ENCODE results near the gene CDK5RAP3.

Gene CDK5RAP3

DNA sequence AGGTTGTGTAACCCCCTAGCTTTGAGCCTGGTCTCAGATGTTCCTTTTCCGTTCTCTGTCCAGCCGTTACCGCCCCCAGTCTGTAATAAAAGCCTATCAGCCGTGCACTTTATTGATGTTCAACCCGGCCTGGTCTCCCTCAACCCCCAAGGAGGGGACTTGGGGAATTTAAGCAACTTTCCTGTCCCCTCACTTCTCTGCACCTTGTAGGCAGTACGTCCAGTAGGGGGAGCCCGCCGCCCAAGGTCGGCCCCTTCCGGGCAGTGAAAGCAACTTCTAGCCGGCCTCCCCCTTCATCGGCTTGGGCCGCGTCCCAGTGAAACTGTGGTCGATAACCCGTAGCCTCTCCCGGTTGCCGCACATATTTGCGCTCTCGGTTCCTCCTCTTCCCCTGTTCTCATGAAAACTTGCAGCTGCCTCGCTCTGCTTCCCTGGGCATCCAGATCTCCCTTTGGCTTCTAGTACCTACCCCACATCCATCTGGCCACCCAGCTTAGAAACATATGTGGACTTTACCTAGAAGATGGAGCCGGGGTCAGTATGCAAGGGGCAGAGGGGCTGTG, 21.6 kb upstream of the CDK5RAP3 start:
- DNase-seq = peak; percentile 77 to 89 (median 83)

DNA sequence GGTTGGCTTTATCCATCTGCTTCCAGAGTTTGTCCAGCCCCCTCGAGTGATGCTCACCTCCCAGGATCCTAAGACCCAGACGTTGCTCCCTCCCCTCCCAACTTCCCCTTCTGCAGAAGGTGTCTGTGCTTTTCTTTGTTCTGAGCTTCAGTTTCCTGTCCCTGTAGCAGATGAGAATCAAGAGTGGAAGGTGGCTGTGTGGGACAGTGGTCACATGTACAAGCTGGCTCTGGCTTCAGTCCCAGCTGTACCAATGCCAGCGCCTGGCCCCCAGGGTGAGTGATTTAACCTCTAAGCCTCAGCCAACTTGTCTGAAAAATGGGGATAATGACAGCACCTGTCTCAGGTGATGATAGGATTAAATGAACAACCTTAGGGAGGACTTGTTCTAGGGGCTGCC, 21.0 kb upstream of the CDK5RAP3 start:
- DNase-seq = peak in 1 of 3 experiments; percentile 44

DNA sequence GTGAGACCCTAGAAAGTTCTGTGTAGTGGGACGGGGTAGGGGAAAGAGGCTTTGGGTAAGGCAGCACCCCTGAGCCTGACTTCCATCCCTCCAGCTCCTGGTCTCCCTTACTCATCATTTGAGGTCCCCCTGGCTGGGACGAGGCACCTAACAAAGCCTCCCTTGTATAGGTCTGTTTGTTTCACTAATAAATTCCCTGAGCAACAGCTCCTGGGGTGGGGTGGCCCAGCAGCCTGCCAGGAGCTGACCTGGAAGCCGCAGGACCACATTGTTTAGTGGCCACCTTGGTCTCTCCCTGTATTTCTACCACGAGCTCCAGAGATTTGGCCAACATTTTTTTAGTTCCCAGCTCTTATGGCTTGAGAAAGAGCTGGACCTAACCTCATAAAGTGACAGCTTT, 20.5 kb upstream of the CDK5RAP3 start:
- DNase-seq = no peak

DNA sequence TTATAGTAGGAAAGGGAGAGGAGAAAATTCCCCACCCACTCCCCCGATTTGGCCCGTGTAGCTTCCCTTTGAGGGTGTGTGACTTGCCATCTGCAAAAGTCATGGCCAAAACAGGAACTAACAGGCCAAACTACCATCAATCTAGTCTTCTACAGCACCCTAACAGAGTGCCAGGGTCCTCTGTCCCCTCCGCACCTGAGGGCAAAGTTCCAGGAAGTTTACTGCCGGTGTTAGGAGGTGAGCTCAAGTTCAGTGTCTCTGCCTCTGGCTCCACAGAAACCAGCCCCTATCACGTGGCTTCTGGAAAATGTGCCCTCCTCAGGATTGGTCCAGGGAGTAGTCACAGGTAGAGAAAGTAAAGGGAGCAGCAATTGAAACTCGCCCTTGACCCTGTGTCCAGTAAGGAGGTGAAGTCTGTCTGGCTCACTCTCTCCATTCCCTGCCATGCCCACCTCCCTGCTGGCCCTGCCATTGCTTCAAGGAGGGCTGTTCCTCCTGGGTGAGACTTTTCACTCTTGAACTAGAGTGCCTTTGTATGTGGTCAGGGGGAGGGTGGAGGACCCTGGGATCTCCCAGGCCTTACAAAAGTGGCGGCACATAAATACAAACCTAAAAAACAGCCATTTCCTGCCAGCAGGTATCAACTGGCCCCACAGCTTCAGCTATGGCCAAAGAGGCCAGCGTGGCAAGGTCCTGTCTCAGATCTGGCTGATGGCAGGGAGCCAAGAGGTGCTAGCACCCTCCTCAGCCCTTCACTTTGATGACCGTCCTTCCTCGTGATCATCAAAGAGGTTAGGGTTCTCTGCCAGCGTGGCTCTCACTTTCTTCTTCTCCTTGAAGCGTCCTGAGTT, 18.5 kb upstream of the CDK5RAP3 start:
- no peak for DNase-seq

DNA sequence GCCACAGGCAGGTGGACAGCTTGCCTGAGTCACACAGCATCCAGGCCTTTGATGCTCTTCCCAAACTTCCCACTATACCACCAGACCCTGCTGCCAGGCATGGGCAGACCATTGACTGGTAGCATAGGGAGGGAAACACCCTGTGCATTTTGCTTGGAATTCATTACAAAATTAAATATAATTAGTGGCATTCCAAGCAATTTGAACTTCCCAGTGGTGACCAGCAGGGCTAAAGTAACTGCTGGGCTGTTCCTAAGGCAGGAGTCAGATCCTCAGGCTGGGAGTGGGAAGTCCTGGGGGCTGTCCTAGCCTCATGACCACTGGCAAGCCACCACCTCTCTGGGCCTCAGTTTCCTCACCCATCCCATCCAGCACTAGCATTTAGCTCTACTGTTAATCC, 17.0 kb upstream of the CDK5RAP3 start:
- no peak for DNase-seq

DNA sequence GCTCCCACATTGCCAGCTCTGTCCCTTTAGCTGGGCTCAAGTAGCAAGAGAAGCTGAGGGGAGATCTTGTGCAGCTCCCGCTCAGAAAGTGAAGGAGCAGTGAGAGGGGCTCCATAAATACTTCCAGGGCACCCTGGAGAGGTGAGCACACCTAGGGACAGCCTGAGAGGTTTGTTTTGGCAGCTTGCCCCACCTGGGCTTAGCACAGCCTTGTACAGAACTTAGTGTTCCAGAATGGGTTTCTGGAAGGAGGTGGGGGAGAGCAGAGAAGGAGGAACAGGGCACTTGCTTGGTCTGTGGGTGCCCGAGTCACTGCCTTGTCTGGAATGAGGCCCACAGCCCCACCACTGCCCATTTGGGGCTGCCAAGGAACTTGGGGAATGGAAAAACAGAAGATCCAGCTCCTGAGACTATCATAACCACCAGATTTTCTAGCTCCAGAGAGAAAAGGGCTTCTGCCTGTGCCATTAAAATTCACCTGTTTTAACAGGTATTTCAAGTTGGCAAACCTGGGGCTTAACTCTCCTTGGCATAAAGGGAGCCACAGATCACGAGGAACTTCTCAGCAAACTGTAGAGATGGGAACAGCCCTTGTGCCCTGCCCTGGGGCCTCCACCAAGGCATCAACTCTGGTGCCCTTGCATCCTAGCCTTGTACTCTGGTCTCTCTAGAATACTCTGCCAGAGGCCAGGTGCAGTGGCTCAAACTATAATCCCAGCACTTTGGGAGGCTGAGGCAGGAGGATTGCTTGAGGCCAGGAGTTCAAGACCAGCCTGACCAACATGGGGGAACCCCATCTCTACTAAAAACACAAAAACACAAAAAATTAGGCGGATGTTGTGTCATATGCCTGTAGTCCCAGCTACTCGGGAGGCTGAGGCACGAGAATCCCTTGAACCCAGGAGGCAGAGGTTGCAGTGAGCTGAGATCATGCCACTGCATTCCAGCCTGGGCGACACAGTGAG, 15.1 kb upstream of the CDK5RAP3 start:
- peak; percentile 28 to 67 (median 62) for DNase-seq

DNA sequence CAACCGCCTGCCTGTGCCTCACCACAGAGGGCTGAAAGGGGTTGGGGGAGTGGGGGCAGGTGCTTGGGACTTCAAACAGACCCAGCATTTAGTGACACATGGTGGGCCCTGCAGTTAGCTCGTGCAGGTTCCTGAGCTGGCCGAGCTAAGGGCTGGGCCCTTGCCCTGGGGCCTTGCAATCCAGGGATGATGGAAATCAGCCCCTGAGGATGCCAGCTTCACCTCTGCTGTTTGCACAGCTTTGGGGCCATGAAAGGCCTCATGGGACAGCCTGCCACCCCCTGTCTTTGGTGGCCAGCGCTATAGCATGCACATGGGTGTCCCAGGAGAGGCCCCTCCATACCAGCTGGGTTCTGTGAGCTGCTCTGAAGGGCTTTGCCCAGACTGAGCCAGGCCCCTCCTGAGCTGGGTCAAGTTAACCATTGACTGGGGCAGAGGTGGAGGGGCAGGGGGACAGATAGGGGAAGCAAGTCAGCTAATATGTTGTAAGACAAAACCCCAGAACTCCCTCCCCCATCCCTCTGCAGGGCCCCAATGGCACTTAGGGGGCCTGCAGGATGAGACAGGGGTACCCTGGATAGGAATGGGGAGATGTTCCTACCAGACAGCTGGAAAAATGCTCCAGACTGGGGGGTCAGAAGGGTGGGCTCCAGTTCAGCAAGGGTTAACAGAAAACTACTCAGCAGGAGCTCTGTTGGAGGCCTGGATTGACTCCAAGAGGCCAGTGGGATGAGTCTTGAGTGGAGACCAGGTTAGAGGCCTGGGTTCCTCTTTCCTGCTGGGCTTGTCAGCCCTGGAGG, 13.9 kb upstream of the CDK5RAP3 start:
- peak; percentile 40 to 86 (median 69) for DNase-seq

DNA sequence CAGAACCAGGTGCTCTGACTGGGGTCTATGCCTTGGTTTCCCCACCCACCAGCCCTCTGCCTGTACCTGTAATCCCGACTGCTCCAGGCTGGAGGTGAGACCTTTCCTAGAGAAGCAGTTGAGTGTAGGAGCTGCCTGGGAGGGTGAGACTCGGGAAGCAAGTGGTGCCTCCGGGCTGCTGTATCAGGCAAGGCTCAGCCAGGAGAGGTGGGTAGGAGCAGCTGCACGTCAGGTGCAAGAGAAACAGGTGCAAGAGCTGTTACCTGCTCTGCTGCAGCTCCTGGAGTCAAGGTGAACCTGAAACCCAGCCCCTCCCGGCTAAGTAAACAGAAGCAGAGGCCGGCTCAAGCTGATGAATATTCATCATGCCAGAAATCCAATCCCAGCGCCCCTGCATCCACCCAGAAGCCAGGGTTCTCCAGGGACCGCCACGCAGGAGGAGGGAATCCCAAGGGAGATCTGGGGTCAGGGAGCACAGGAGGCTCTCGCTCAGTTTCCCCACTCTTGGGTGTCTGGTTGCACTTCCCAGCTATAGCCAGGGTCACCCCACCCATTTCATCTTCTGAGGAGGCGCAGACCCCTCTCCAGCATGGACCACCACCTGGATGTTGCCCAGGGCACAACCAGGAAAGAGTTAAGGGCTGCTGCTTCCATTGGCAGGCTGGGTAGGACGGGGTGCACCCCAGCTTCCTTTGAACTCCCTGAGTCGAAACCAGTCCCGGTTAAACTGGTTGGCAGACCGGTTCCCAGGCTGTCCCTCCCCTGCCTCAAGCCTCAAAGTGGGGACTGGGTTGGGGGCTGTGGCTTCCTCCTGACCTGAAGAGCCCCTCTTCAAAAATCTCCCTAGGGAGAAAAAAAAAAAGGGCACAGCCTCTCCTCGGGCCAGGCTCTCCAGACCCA, 13.1 kb upstream of the CDK5RAP3 start, which contains the start of gene PRR15L:
Gene PRR15L (minus strand): TSS at position 293 of the 900 bp plus-strand sequence. CDS start 4,649 bp downstream, outside the sequence.
- peak; percentile 86 to 94 (median 94) for DNase-seq

DNA sequence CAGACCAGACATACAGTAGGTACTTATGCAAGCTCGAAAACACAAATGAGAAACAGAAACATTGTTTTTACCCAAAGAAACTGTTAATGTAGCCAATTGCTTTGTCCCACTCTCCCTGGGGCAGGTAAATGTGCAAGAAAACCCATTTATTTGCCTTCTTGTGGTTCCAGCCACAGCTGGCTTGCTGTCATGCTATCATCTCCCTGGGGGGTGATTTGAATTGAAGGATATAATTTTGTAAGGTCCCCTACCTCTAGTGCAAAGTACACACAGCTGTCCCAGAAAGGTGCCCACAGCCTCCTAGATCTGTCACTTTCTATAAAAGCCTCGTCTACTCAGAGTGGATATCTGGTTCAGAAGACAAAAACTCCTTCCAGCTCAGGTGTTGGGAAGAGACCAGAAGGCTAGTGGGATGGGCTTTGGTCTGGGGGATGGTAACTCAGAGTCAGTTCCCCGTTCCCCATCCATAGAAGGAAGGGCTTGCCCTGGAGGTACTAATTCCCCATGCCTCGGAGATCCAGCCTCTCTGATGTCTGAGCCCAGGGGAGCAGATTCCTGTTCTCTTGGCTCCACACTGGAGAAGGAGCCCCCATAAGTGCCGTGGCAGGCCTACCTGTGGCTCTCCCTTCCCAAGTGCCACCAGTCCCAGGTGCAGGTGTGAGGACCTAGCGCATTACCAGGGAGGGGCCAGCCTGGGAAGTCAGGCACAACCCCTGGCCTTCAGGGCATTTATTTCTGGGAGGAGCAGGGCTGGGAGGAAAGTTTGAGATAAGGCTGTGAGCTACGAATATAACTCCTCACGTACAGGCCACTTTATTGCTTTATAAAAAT, 10.9 kb upstream of the CDK5RAP3 start:
- DNase-seq = peak; percentile 88 to 98 (median 94)

DNA sequence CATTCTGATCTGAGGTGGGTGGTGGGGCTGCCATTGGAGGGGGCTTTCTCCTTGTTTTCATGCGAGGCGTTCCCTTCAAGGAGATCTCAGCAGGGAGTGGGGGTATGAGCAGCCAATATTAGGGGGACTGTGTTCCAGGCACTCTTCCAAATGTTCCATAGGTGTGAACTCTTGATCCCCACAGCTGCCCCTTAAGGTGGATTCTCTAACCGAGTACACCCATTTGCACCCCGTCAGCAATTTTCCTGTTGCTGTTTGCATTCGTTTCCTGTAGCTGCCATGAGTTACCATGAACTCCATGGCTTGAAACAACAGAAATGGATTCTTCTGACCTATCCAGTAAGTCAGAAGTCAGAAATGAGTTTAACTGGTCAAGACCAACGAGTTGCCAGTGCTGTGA, 9.5 kb upstream of the CDK5RAP3 start:
- no peak for DNase-seq

DNA sequence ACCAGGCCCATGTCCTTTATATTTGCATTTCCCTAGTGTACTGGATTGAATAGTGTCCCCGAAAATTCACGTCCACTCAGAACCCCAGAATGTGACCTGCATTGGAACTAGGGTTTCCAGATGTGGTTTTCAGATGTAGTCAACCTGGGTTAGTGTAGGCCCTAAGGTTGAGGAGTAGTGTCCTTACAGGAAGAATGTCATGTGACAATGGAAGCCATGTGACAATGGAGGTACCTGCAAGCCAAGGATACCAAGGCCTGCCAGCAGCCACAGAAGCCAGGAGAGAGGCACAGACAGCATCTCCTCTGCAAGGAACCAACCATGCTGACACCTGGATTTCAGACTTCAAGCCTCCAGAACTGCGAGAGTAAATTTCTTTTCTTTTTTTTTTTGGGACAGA, 8.0 kb upstream of the CDK5RAP3 start:
- DNase-seq = no peak

DNA sequence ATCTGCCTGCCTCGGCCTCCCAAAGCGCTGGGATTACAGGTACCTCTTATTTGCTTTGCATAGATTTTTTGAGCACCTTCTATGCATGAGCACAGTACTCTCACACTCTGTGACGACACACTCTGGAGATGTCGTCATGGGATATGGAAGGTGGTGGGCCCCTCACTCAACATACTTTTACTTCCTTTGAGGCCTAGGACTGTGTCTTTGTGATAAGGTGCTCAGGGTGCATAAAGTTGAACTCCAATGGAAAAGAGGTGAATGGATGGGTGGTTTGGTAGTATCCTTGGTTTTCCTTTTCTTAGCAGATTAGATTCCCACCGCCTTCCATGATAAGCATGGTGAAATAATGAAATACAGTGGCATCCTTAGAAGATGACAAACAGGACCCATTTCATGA, 6.1 kb upstream of the CDK5RAP3 start:
- no peak for DNase-seq

DNA sequence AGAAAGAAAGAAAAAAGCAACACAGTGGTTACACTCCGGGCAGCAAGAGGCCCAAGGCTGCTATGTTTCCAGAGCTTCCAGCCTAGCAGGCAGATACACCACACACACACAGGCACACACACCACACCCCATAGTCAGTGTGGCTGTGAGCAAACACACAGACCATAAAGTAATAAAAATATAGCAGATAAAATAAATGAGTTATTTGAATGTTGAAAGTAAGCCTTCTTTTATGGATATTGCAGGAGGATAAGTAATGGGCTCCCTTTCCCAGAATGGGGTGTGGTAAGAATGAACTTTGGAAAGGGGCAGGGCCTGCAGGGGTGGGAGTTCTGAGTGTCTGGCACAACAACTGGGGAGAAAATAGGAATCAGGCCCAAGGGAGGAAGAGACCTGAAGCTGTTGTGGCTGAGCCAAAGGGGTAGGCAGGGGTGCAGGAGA, 4.8 kb upstream of the CDK5RAP3 start:
- DNase-seq = no peak

DNA sequence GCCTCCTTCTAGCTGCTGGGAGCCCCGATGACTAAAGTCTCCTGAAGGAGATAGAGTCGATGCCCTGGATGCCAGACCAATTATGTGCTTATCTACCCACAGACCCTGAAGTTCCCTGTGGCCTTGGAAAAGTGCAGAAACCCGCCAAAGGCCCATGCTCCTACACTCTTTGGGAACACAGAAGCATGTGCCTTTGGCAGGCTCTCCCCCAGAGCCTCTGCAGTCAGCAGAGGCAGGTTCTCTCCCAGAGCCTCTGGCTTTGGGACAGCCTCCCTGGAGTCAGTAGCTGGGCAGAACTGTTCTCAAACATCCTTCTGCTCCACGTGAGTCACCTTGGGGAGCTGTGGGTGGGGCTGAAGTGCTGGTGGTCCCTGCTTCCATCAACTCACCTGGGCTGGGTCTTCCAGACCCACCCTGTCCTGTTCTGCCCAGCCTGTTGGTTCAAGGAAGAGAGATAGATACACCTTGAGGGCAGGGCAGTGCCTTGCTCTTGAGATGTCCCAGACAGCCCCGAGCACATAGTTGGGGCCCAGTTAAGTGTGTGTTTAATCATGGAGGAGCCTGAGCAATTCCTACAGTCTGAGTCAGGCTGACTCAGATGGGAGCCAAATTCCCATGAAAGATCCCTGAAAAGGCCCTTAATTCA, 3.2 kb upstream of the CDK5RAP3 start:
- no peak for DNase-seq

DNA sequence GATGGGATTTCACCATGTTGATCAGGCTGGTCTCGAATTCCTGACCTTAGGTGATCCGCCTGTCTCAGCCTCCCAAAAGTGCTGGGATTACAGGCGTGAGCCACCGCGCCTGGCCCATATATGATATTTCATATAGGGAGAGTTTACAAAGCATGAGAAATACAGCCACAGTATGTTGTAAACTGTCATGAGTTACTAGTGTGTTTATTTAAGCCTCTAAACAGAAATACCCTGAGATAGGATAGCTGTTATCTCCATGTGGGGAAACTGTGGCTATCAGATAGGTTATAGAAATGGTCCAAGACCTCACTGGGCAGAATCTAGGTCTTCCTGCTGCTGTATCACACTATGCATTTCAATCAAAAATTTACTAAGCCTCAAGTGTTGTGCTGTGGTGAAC, 2.1 kb upstream of the CDK5RAP3 start:
- DNase-seq = no peak

DNA sequence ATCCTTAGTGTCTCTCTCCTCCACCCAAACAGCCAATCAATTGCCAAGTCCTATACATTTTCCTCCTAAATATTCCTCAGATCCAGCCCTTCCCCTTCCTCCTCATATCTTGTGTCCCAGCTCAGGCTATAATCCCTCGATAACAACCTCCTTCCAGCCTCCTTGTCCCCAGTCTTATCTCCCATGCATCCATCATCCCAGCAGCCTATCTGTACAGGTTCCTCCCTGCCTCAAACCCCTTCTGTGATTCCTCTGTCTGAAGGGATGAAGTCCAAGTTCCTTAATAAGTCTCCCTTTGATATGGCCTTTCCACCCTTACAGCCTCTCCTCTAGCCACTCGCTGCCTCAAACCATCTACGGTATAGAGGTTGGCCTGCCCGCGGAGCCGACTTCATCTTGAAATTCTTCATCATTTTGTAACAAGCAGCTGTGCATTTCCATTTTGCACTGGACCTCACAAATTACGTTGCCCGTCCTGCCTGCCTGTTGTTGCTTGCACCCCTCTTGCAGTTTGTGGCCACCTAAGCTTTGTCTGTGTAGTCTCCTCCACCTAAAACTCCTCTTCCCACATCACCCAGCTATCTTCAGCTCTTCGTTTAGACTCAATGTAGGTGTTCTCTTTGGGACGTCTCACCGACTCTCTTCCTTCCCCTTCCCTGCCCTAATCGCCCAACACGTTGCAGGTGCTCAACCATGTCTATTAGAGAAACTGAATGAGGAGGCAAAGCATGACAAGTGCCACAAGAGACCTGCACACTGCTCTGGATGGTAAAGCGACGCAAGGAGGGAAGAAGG, 786 bp upstream of the CDK5RAP3 start:
- DNase-seq = no peak

DNA sequence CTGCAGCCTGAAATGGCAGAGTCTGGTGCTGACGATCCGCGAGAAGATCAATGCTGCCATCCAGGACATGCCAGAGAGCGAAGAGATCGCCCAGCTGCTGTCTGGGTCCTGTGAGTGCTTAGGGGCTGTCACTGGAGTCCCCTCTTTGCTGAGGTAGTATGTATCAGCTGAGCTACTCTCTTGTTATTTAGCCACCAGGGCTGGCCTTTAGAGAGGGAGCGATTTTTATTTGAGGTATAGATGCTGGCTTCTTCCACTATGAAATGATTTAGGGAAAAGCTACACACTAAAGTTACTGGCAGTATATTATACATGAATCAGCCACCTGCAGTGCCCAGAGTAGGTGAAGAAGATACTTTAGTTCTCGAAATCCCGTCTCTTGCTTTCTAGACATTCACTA, 2.6 kb downstream of the CDK5RAP3 start:
- no peak for DNase-seq

DNA sequence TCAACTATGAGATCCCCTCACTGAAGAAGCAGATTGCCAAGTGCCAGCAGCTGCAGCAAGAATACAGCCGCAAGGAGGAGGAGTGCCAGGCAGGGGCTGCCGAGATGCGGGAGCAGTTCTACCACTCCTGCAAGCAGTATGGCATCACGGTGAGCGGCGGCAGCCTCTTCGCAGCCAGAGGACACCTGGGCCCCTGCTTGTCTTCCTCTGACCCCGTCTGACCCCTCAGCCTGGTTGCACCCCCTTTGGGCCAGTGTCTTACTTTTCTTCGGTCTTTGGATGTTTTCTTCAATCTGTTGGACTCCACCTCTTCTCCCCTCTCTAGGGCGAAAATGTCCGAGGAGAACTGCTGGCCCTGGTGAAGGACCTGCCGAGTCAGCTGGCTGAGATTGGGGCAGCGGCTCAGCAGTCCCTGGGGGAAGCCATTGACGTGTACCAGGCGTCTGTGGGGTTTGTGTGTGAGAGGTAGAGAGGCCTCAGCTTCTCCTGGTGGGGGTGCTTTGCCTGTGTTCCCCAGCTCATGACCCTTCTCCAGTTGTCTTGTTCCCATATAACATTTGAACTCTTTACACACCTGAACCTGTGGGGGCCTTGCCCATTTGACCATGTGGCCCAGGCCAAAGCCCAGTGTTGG, 4.4 kb downstream of the CDK5RAP3 start:
- no peak for DNase-seq

All from NCI-H1417 (cell line).